NCI-H1417 (cell line): ENCODE results near the gene LMAN2L.
"Not testable (repeated sequence)": the region's sequence is repeated elsewhere in the genome, so short reads cannot be mapped to it uniquely, and the experiment has no call there.

Experiments used
- DNase-seq, 3 experiments: peaks; one replicate each; lab custom pipeline; 2025; lab: John Stamatoyannopoulos, UW

The LMAN2L gene

DNA sequence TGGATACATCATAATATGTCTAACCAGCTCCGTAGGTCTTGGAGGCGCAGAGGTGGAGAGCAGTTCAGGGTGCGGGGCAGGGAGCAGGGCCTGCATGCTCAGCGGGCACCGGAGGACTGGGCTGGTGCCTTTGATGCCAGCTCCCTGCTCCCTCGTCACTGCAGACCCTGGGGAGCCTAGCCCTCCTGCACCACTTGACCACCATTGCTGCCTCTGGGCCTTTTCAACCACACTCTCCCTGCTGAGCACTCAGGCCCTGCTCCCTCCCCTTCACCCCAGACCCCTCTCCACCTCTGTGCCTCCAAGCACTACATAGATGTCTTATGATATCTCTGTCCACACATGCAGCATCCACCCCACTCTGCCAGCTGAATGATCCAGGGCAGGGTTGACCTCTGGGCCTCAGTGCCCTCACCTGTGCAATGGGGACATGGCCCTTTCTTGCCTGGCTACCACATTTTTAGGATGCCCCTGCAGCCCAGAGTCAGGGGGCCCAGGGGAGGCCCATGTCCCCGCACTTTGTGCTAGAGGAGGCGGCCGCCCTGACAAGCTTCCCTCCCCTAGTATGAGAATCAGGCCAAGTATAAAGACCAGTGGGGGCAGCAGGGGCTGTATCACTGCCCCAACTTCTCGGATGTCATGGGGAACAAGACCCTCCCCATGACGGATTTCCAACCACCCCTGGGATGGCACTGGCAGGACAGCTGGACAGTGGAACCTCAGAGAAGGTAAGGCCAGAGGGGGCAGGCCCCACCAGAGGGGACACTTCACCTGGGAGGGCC lies 51.0 kb downstream of the LMAN2L start:
- no peak for DNase-seq

DNA sequence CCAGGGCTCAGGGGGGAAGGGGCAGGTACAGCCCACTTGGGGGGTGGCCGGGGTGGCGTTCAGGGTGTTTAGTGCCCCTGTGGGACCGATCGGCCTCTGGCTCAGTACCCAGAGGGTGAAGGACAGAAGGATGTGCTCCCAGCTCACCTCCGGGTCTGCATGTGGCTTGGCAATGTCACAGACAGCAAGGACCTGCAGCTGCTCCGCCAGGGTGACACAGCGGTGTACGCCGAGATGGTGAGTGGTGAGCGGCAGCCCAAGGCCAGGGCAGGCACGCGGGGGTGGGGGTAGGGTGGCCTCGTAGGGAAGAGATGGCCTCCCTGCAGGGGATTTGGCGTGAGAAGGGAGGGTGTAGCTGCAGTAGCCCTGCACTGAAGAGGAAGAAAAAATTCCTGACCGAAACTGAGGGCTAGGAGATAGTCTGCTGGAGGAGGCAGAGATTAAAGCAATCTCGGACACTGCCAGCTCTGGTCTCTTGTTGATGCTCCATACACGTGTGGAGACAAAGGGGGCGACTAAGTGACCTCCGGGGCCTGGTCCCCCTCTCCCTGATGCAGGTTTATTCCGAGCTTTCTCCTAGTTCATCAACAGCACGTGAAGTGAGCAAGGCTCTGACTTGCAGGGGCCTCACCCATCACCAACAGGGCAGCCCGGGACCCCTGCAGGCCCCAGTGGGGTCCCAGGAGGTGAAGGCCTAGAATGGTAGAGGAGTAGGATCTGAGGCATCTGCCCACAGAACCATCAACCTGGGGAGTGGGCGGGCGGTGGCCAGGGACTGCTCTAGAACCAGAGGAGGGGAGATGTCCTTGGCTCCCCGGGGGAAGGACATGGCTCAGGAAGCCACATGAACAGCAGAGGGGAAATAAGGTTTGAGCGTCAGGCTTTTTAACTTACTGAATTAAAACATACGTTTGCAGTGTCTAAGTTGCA lies 51.9 kb downstream of the LMAN2L start:
- DNase-seq, result peak in 1 of 3 experiments; percentile 6

DNA sequence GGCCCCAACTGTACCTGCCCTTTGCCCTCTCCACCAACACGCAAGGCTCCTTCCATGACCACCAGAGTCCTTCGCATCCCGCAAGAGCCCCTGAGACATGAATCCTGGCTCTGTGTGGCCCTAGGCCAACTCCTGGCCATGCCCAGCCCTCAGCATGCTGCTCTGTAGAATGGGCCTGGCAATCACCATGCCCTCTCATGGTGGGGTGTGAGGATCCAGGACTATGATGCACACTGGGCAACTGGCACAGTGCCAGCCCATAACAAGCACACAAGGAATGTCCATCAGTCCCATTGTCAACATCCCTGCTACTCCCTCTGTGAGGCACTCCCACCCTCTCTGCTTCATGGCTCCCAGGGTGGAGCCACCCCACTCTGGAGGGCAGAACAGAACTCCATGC lies 52.6 kb downstream of the LMAN2L start:
- DNase-seq, result peak in 1 of 3 experiments; percentile 25

DNA sequence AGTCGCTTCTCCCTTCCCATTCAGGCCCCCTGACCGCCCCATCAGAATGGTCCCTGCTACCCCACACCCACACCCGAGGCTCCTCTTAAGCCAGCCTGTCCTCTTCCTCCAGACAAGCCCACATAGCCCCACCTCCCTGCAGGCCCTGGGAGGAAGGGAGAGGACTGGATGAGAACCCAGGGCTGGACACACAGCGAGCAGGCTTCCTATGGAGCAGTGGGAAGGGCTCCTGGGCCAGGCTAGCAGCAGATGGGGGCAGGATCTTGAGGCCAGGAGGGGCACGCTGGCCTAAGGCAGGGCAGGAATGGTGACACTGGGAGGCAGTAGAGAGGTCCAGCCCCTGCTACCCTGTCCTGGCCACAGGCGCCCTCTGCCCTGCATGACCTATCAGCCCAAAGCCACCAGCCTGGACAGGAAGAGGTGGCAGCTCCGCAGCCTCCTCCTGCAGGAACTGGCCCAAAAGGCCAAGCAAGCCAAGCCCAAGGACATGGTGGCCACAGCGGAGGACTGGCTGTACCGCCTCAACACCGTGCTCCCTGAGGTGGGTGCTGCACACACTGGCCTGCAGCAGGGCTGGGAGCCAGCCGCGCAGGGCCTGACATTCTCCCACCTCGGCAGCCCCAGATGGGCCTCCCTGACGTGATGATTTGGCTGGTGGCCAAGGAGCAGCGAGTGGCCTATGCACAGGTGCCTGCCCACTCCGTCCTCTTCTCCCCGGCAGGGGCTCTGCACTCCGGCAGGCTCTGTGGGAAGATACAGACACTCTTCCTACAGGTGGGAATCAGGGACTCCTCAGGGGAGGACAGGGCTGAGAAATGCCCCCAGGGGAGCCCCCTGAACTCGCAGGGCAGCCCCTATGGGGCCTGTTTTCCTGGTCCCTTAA lies 54.0 kb downstream of the LMAN2L start:
- DNase-seq, result peak; percentile 23 to 89 (median 75)

DNA sequence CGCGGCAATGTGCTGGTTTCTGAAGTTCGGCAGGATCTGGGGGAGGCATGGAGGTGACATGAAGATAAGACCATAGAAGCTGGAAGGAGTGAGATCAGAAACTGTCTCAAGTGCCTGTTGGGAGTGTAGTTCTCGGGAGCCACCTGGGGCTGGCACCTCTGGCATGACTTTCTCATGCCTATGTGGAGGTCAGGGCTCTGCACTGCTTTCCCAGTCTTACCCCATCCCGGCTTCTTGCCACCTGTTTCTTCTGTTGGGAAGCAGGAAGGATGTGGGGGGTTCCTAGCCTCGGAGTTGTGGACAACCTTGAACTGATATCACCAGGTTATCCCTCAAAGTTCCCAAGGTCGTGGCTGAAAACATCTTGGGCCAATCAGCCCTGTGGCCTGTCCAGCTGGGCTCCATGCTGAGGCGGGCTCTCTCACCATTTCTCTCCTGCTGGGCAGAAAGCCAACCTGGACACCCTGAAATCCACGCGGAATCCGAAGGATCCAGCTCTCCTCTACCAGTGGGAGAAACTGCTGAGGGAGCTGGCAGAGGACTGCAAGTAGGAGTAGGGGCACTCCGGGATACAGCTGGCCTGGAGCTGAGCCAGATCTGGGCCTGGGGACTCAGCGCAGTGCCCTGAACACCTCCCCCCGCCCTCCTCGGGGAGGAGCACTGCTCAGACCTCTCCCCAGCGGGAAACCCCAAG lies 54.8 kb downstream of the LMAN2L start:
- DNase-seq, result peak in 1 of 3 experiments; percentile 39

DNA sequence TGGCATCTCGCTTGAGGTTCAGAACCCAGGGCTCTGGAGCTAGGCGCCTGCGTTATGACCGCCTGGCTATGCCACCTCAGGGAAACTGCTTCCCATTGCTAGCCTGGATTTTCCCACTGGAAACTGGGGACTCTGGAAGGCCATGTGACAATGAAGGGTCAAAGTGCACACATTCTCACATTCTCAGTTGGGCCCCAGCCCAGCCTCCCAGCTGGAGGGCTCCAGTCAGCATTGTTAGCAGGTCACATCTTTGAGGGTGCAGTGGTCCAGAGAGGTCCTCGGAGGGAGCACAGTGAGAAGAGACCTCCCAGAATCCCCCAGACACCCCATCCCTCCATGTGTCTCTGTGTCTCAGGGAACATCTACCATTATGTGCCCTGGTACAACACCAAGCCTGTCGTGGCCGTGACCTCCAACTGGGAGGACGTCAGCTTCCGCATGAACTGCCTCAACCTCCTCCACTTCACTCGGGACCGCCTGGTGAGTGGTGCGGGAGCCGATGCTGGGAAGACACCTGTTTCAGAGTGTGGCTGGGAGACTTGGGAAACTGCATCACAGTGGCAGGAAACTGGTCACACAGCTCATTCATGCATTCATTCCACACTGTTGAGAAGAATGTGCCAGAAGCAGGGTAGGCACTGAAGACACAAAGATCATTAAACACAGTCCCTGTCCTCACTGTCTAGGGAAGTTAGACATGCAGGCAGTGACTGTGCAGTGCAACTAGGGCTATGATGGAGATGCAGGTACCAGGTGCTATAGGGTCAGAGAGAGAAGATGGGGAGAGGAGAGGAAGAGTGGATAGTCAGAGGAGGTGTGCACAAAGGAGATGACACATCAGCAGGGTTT lies 55.7 kb downstream of the LMAN2L start:
- no peak for DNase-seq

DNA sequence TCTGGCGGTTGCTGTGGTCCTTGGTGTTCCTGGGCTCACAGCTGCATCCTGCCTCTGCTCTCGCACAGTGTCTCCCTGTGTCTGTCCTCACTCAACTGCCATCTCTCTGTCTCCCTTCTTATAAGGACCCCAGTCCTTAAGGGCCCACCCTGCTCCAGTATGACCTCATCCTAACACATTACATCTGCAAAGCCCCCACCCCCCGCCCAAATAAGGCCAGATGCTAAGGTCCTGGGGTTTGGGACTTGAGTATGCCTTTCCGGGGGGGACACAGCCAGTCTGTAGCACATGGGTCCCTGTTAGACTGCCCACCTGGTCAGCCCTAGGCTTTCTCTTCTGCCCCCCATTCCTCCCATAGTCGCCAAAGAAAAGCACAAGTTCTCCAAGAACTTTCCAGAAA lies 56.6 kb downstream of the LMAN2L start:
- DNase-seq, result no peak

DNA sequence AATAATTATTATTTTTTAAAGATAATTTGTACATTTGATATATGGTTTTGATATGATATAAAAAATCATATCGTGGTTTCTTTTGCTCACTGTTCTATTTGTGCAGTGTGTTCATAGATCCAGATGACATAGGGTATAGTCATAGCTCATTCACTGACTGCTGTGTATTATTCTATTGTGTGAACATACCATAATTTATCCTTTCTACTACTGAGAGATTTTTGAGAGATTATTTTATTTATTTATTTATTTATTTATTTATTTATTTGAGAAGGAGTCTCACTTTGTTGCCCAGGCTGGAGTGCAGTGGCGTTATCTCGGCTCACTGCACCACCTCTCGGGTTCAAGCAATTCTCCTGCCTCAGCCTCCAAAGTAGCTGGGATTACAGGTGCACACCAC lies 58.3 kb downstream of the LMAN2L start:
- no peak for DNase-seq

DNA sequence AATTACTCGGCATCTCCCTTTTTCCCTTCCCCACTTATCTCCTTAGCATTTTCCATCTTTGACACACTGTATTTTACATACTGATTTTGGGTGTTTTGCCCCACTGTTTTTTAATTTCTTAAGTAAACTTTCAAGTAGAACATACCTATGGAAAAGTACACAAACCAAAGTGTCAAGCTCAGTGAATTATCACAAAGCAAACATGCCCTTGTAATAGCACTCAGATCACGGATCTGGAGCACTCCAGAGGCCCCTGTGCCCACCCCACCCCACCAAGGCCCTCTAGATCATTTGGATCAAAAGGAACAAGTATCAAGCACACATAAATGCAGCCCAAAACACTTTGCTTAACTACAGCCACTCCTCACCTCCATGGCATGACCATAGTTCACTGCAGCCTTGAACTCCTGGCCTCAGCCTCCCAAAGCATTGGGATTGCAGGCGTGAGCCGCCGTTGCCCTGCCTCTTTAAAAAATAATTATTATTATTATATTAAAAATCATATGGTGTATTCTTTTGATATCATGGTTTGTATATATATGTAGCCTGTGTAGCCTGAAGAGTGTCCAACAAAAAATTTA lies 59.2 kb downstream of the LMAN2L start:
- peak in 1 of 3 experiments; percentile 7 for DNase-seq

DNA sequence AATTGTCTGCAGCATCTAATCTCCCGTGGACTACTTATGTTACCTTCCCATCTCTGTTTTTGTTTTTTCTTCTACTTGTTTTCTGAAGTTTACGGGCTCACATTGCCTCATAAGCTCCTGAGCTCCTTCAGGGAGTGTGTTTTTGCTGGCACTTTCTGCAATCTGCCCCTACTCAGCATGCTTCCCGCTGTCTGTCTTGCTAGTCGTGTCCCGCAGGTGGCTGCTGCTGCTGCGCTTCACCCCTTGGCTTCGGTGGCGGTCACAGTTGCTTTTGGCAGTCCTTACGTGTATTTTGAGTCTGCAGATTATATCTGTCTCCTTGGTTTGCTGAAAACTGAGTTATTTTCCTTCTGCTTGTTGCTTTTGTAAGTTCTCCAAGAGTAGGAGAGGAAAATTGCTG lies 60.0 kb downstream of the LMAN2L start:
- DNase-seq, result peak in 1 of 3 experiments; percentile 23

DNA sequence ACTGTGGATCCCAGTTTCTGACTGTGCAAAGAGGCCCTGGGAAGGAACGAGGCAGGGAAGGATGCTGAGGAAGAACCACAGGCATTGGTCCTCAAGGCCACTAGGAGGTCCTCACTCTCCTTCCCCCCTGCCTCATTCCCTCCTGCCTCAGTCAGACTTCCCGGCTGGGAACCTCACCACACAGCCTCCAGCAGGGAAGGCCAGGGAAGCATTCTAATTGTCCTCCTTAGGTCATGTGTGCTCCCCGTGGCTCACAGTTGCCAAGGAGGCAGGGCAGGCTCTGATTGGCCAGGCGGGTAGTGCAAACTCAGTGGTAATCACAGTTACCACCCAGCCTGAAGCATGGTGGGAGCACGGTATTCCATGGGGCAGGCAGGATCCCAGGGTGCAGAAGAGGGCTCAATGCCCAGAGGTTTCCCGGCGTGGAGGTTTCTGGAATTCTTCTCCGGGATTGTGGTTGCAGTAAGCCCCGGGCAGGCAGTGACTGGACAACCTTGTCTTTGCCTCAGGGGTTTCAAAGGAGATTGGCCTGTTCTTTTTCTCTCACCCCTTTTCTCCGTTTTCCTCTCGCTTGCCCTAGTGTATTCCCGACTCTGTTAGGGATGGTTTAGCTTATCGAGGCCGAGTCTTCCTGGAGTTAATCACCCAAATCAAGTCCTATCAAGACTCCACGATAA lies 70.2 kb downstream of the LMAN2L start:
- no peak for DNase-seq

DNA sequence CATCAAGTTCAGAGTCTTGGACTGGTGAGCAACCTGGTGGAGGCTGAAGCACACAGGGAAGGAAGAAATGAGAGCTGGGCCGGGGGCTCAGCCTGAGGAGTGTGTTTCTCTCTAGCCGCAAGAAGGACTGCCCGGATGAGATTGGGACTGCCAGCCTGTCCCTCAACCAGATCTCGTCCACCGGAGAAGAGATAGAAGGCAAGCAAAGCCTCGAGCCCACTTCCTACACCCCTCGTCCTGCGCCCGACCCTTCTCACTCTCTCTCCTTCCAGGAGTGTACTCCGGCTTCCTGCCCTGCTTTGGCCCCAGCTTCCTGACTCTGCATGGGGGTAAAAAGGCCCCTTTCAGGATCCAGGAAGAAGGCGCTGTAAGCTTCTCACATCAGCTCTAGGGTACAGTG lies 71.1 kb downstream of the LMAN2L start:
- DNase-seq, result no peak

DNA sequence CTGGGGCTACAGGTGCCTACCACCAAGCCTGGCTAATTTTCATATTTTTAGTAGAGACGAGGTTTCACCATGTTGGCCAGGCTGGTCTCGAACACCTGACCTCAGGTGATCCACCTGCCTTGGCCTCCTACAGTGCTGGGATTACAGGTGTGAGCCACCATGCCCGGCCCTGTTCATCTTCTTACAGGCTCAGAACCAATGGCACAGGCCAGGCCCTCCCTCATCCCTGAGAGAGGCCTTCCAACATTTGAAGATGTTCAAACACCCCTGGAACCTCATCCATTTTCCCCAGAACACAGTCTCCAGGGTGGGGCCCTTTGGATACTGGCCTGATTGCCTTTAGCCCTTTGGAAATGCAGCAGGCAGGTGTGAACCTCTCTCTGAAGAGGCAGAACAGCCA lies 74.1 kb downstream of the LMAN2L start:
- DNase-seq, result not testable (repeated sequence)

DNA sequence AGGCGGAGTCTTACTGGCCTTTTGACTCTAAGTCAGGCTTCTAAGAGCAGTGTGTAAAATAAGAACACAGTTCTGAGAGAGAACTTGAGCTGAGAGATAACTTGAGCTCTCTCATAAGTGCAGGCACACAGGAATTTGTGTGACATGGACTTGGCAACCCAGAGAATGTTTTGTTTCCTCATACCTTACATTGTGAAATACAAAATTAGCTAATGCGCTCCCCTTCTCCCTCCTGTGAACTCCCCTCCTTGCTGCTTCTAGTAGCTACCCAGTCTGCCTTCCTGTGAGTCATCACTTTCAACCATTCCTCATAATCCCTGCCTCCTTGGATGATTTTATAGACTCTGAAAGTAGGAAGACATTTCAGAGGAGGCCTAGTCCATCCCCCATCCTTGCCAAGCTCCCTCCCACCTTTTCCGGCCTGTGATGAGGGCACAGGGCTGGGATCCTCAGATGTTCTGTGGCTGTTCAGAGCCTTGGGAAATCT lies 74.7 kb downstream of the LMAN2L start:
- DNase-seq, result no peak

DNA sequence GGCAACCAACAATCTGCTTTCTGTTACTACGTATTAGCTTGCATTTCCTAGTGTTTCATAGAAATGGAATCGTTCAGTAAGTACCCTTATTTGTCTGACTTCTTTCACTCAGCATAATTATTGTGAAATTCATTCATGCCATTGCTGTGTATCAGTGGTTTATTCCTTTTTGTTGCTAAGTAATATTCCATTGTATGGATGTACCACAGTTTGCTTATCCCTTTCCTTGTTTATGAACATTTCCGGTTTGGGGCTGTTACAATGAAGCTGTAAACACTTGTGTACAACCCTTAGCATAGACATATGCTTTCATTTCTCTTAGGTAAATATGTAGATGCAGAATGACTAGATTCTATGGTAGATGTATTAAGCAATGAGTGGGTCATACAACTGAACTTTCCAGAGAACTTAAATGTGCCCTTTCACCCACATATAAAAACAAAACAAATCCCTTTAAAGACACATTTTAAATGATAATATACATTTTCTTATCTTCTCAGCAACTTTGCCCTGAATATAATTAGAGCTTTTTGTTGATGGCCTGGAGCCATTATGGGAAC lies 75.4 kb downstream of the LMAN2L start:
- DNase-seq, result no peak

DNA sequence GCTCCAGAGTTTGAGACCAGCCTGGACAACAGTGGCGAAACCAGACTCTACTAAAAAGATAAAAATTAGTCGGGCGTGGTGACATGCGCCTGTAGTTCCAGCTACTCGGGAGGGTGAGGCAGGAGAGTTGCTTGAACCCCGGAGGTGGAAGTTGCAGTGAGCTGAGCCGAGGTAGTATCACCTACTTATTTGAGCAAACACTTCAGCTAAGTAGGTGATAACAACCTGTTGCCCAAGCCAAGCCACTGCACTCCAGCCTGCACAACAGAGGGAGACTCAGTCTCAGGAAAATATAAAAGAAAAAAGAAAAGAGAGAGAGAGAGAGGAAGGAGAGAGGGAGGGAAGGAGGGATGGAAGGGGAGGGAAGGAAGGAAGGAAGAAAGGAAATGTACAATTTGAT lies 76.0 kb downstream of the LMAN2L start:
- DNase-seq, result no peak

DNA sequence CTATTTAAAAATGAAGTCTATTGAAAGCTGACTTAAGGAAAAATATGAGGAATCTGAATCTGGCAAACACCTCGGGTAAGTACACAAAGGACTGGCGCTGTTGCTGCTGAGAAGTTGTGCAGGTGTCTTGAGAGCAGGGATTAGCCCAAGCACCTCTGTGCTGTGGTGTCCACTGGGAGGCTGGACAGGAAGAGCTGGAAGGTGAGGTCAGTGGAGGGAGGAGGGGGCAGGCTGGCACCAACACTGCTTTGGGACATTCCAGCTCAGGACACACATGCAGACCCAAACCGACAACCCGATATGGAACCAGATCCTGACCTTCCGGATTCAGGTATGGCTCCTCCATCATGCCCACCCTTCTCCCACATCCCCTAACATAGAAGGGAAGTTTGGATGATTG lies 76.7 kb downstream of the LMAN2L start:
- no peak for DNase-seq

DNA sequence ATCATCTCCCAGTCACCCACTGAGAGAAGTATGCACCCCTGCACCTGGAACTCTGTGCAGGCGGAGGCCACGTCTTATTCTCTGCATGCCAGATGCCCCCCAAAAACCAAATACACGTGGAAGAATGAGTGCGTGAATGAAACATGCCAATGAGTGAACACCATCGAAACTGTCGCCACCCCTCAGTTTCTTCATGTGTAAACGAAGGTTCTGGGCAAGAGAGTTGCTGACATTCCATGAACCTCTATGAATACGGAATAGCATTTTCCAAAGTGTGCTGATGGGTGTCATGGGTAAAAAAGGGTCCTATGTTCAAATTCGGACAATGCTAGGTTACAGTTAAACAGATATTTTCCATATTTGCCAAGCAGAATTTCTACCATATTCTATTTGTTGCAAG lies 77.5 kb downstream of the LMAN2L start:
- no peak for DNase-seq

DNA sequence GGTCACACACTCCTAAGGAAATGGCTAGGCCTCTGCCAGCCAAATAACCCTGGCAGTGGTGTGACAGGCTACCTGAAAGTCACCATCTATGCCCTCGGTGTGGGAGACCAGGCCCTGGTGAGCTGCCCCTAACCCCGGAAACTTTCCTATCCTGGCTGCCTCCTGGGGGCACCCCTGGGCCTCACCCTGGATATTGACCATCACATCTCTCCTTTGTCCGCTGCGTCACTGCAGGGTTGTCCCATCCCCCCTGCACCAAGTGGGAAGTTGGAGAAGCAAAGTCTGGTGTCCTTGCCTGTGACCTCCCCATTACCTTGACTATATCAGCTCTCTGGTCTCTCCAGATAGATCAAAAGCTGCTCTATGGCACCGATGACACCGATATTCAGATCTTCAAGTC lies 78.5 kb downstream of the LMAN2L start:
- DNase-seq, result no peak
